Stimulated activated CD8-positive, alpha-beta memory T cell treated with anti-CD3 and anti-CD28 coated beads, Interleukin-12 subunit alpha, Interleukin-12 subunit beta, amount 100 ng/mL, for 4 hours (primary cell): Measurements from ENCODE around the gene RPP38.

ENCODE experiments used
- DNase-seq: peaks from one replicate; pipeline ENCODE4 v3.0.0-alpha.2; 2020; ENCODE audit warnings: low read depth

Gene RPP38, protein sequence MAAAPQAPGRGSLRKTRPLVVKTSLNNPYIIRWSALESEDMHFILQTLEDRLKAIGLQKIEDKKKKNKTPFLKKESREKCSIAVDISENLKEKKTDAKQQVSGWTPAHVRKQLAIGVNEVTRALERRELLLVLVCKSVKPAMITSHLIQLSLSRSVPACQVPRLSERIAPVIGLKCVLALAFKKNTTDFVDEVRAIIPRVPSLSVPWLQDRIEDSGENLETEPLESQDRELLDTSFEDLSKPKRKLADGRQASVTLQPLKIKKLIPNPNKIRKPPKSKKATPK

DNA sequence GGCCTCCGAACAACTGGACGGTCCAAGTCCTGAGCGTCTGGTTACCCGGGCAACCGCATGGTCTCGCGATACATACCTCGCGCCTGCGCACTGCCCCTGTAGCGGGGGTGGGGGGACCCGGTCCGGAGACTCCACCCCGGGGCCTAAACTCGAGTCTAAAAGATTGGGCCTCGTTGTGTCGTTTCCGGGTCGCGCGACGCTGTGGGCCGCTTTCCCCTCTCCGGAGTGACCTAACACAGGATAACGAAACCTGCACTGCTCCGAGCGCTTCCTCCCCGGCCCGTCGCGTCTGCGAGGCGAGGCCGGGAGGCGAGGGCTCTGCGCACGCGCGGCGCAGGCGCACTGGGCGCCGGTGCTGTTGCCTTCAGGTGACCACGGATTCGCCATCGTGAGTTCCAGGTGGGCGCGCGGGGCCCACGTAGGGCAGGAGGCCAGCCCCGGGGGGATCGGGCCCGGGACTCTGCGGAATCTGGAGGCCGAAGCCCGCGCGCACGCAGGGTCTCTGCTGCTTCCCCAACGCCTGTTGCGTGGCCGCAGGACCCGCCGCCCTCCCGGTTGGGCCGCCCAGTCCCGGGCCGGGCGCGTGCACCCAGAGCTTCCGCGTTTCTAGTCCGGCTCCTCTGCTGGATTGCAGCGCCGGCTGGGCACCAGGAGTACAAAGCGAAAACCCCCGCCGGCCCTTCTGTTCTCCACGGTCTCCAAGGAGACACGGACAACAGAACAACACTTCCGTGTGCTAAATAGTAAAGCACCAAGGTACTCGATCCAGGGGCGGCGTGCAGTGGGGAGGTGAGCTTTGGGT, at the start of gene RPP38:
TSS of gene RPP38 (plus strand) at position 345 of the 802 bp plus-strand sequence. CDS start 5,960 bp downstream, outside the sequence.
- peak; percentile 92 for DNase-seq

DNA sequence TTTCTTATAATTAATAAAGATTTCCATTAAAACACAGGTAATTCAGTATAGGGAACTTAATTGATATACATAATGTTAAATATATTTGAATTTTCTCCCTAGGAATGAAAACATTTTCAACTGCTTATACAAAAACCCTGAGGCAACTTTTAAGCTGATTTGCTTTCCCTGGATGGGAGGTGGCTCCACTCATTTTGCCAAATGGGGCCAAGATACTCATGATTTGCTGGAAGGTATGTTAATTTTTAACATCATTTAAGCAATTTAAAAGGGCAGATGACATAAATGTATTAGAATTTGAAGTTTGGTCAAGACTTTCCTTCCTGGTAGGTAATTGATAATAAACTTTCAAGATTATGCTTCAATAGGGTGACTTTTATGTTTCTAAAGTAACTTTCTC, 47.6 kb upstream of the RPP38 start:
- DNase-seq, result no peak

DNA sequence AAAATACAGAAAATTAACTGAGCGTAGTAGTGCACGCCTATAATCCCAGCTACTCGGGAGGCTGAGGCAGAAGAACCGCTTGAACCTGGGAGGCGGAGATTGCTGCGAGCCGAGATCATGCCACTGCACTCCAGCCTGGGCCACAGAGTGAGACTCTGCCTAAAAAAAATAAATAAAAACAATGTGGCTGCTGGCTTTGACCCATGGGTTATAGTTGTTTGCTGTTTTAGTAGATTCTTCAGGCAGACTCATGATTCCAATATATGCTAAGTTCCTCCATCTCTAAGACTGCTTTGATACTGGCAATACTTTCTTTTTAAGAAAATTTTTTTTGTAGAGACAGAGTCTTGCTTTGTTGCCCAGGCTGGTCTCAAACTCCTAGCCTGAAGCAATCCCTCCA, 45.0 kb upstream of the RPP38 start:
- DNase-seq, result no peak

DNA sequence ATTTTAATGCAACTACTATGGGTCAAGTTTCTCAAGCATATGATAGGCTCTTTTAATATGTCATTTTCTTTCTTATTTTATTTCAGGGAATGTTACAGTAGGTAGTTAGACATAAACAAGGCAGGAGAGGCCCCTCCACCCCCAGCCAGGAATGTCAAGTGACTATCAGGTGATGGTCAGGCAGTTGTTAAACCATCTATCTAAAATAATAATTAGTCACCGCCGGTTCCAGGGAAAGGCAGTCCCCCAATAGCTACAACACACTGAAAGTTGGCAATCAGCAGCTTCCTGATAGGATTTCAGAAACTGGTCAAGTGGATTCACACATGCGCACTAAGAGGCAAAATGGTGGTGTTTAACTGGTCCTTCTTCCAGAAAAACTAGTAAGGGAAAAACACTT, 44.1 kb upstream of the RPP38 start:
- DNase-seq, result no peak

DNA sequence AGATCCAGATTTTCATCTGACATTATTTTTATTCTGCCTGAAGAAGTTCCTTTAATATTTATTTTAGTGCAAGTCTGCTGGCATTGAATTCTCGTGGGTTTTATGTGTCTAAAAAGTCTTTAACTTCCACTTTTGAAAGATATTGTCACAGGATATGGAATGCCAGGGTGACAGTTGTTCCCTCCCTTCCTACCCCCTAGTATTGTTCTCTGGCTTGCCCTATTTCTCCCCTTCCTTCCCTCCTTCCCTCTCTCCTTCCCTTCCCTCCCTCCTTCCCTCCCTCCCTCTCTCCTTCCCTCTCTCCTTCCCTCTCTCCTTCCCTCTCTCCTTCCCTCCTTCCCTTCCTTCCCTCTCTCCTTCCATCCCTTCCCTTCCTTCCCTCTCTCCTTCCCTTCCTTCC, 38.5 kb upstream of the RPP38 start:
- DNase-seq, result no peak

DNA sequence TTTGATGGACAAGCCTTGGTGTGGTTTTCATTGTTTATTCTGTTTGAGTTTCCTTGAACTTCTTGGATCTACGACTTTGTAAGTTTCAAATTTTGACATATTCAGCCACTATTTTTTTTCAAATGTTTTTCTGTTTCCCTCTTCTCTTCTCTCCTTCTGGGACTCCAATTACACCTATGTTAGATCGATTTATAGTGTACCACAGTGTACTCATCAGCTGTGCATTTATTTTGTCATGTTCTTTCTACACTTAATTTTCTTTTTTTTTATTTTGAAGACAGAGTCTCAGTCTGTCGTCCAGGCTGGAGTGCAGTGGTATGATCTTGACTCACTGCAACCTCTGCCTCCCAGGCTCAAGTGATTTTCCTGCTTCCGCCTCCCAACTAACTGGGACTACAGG, 37.2 kb upstream of the RPP38 start:
- DNase-seq, result no peak

DNA sequence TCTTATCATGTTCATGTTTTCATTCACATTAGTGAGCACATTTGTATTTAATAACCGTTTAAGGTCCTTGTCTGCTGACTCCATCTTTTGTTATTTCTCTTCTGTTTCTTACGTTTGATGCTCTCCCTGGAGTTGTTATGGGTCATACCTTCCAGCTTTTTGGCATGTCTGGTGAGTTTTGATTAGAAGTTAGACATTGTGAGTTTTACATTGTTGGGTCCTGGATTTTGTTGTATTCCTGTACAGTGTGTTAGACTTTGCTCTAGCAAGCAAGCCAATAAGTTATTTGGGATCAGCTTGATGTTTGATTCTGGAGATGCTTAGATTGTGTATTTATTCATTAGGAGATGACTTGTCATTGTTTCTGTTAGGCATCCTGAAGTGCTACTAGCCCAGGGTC, 36.5 kb upstream of the RPP38 start:
- no peak for DNase-seq

DNA sequence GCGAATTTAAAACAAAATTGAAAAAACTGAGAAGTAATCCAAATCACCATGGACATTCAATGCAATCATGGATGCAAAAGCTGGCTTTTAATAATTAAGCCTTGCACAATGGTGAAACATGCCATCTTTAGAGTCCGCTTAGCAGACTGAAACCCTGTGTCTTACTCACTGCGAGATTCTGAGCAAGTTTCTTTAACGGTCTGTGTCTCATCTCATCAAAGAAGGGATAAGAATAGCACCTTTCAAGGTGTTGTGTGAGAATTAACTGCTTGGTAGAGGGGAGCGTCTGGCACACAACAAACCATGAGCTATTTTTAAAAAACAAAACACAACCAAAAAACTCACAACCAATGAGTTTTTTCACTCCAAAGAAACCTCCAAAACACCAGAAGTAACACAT, 30.0 kb upstream of the RPP38 start:
- no peak for DNase-seq

DNA sequence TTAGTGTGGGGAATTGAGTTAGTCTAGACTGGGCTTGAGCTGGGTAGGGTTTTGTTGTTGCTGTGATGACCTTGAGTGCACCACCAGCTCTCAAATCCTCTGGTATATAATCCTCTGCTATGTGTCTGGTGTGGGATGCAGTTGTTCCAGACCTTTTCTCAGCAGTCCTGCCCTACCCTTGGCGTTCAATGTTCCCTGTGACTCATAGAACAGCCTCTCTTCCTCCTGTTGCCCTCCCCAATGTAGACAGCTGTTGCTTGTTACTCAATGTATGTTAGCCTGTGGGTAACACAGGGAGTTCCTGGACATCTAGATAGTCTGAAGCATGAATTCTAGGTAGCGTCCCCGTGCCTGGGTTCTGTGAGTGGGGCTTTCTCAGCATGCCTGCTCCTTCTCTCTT, 28.4 kb upstream of the RPP38 start:
- DNase-seq, result no peak

DNA sequence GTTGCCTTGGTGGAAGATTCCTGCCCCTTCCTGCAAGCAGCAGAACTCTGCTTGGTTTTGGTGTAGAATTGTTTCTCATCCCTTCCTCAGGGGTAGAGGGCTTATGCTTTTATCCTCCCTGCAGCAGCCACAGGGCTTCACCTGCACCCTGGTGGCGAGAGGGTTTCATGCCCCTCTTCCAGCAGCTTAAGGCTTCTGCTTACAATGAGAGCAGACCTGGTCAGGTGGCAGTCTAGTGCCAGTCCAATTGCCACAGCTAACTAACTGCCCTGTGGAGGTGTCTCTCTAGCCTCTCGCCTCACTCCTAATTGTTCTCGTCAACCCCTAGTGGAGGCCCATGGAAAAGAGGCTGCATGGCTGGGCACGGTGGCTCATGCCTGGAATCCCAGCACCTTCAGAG, 27.9 kb upstream of the RPP38 start:
- DNase-seq, result no peak

DNA sequence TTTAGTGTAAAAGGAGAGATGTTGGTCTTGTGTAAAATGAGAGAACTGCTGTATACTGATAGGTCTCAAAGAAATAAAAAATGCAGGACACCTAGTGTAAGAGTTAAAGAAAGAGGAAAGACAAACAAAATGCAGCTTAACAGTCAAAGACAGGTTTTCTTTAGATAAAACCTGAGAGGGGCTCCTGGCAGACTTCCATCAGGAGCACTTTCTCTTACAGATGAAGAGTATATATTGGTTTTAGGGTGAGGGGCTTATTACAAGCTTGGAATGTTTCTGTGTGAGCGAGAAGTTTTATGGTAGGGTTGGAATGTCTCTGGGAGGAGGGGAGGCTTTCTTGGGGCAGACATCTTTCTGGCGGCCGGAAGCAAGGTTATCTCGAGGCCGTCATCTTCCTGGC, 24.8 kb upstream of the RPP38 start:
- DNase-seq, result no peak

DNA sequence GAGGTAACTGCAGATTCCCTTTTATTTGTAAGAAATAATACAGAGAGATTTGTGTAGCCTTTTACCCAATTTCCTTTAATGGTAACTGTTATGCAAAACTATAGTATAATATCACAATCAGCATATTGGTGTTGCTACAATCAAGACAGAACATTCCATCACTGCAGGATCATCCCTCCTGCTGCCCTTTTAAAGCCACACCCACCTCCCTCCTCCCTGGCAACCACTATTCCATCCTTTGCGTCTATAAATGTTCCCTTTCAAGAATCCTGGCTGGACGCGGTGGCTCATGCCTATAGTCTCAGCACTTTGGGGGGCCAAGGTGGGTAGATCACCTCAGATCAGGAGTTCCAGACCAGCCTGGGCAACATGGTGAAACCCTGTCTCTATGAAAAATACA, 21.7 kb upstream of the RPP38 start:
- DNase-seq, result no peak

DNA sequence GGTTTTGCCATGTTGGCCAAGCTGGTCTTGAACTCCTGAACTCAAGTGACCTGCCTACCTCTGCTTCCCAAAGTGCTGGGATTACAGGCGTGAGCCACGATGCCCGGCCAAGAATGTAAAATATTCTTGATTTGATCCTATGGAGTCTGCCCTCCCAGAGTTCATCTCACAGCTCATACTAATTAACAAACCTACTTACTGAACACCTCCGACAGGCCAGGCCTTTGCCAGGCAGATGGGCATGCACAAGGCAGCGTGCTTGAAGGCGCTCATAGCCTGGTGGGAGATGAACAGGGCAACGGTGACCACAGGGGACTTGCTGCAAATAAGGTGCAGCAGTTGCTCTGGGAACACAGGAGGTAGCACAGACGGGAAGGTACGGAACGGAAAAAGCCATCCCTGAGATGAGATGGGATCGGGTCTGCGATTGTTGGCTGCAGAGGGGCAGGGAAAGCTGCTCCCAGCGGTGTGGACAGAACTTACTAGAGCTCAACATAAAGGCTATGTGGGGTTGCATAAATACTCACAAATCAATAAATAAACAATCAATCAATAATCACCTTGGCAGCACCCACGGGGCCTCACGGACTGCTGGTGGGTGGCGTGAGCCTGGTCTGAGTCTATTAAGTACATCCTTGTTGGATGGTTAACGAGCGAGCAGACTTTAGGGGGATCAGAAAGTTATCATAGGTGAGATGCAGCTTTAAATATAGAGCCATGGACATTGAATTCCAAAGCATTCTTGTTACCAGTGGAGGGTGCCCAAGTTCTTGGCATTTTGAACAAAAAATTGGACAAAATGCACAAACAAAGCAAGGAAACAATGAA, 13.3 kb upstream of the RPP38 start:
- no peak for DNase-seq

DNA sequence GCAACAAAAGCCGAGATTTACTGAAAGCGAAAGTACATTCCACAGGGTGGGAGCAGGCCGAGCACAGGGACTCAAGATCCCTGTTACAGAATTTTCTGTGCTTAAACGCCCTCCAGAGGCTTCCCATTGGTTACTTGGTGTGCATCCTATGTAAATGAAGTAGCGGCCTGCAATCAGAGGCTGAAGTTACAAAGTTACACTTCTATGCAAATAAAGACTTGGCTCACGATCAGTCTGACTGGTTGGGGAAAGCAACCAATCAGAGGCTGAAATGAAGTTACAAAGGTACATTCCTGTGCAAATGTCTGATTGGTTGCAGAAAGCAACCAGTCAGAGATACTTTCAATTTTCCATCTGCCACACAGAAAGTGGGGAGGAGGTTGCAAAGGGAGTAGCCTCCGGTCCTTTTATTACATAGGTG, 12.6 kb upstream of the RPP38 start:
- no peak for DNase-seq

DNA sequence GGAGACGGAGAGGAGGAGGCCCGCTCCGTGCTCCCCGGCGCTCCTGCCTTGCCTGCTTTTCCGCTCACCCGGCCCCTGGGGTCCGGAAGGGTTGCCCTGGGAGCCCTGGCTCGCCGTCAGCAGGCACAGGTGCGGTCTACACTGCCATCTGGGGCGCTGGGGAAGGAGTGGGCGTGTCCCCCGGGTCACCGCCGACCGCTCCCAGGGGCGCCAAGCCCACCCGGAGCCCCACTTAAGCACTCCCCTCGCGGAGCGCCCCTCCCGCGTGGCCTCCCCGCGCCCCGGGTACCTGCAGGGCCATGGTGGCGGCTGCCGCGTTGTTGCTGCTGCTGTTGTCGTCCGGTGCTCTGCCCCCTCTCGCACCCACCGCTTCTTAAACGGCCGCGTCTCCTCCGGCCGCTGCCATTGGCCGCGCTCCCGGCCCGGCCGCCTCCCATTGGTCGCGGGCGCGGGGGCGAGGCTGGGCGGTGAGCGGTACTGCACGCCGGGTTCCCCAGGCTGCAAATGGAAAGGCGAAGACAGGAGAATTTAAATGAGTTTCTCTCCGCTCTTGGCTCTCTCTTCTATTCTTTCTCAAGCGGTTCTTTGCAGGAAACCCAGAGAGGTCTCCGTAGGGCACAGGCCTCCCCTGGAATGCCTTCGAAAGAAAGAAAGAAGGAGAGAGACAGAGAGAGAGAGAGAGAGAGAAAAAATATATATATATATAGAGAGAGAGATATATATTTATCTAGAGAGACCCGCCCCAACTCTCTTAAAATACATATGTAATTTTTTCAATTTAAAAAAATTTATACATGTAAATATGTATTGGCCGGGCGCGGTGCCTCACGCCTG, 8.5 kb upstream of the RPP38 start, which contains the start of gene ACBD7:
TSS of gene ACBD7 (minus strand) at position 349 of the 834 bp plus-strand sequence. CDS start at position 301, 48 bp downstream.
- DNase-seq, result peak; percentile 67

DNA sequence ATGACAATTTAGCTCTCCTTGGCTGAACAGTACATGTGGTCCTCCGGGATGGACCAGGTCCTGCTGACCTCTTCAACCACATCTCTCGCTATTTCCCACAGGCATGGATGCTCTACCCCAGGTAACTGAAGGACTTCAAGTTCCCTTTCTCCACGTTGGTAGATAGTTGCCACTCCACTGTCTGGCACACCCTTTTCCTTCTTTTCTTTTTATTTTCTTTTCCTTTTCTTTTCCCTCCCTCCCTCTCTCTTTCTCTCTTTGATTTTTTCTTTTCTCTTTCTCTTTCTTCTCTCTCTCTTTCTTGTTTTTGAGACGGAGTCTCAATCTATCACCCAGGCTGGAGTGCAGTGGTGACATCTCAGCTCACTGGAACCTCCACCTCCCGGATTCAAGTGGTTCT, 5.7 kb upstream of the RPP38 start:
- no peak for DNase-seq

DNA sequence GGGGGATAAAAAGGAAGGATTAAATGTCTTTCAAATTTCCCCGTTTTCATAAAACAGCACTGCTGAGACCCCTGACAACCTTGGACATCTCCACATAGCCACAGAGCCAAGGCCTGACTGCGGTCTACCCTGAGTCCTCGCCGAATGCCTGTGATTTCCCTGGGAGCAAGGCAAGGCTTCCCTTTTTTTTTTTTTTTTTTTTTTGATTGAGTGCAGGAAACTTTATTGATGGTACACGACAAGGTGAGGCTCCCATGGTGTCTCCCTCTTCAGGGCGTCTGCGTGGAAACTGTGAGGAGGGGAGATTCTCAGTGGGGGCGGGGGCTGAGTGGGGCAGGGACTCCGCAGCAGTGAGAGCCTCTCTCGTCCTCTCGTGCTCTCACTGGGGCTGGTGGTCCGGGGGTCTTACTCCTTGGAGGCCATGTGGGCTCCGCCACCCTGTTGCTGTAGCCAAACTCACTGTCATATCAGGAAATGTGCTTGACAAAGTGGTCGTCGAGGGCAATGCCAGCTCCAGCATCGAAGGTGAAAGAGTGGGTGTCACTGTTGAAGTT, 4.2 kb upstream of the RPP38 start:
- DNase-seq, result no peak

DNA sequence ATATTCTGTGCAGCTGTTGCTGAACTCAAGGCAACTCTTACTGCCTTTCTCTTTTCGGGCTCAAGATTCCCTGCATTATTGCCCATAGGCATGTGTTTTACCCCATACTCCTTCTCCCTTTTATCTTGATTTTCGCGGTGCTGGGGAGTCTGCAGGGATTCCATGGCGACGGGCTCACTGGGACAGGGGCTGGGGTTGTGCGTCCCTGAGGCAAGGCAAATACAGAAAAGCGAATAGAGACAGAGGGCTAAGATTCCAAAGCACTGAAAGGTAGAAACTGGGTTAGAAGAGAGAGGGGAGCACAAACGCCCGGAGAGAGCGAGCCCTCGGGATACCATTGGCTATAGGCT, 519 bp upstream of the RPP38 start:
- no peak for DNase-seq

DNA sequence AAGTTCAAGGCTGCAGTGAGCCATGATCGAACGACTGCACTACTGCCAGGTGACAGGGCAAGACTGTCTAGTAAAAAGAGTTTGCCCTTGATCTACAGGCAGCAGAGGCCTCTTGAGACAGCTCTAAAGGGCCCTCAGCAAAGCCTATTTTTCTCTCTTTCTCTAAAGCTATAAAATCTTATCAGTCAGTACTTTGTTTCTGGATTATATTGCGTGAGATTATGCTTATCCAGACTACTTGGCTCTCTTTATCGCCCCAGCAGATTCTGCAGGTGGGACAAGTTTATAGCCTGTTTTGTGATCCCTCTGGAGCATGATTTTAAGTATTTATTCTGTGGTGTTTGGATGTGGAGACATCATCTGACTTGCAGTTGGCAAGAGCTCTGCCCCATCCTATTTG, 2.7 kb downstream of the RPP38 start:
- DNase-seq, result no peak

DNA sequence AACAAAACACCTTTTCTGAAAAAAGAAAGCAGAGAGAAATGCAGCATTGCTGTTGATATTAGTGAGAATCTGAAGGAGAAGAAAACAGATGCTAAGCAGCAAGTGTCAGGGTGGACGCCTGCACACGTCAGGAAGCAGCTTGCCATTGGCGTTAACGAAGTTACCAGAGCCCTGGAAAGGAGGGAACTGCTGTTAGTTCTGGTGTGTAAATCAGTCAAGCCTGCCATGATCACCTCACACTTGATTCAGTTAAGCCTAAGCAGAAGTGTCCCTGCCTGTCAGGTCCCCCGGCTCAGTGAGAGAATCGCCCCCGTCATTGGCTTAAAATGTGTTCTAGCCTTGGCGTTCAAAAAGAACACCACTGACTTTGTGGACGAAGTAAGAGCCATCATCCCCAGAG, 6.4 kb downstream of the RPP38 start:
- DNase-seq, result no peak

DNA sequence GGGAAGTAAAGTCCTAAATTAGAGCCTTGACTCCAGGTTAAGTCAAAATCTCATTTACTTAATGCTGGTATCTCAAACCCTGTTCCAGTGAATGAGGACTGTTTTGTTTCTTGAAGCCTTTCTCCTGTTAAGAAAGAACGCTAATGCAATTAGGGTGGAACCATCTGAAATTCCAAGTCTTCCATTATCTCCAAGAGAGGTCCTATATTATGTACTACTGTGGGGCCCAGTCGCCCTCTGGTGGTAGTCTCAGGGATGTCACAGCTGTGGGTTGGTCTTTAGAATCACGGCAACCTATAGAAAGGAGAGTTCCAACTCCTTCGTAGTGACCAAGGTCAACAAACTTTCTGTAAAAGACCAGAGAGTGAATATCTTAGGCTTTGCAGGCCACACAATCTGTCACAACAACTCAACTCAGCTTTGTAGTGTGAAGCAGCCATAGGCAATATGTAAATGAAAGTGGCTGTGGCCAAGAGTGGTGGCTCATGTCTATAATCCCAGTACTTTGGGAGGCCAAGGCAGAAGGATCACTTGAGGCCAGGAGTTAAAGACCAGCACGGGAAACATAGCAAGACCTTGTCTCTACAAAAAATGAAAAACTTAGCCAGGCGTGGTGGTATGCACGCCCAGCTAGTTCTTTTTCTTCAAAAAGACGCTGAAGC, 9.3 kb downstream of the RPP38 start:
- DNase-seq, result peak; percentile 29
